NT2/D1 (cell line): ENCODE results near the gene AP5S1.

ENCODE experiments used
- SUZ12 ChIP-seq: IDR thresholded peaks from 2 replicates; pipeline ENCODE4 v1.6.1; 2011; ENCODE audit not compliant: insufficient read length, insufficient read depth; ENCODE audit errors: extremely low read depth
- YY1 ChIP-seq: IDR thresholded peaks from 2 replicates; pipeline ENCODE4 v1.6.1; 2011; ENCODE audit not compliant: insufficient read length, insufficient read depth
- ZNF274 ChIP-seq: IDR thresholded peaks from 2 replicates; pipeline ENCODE4 v1.6.1; 2011; ENCODE audit warnings: mild to moderate bottlenecking, low read depth, low read length

DNA sequence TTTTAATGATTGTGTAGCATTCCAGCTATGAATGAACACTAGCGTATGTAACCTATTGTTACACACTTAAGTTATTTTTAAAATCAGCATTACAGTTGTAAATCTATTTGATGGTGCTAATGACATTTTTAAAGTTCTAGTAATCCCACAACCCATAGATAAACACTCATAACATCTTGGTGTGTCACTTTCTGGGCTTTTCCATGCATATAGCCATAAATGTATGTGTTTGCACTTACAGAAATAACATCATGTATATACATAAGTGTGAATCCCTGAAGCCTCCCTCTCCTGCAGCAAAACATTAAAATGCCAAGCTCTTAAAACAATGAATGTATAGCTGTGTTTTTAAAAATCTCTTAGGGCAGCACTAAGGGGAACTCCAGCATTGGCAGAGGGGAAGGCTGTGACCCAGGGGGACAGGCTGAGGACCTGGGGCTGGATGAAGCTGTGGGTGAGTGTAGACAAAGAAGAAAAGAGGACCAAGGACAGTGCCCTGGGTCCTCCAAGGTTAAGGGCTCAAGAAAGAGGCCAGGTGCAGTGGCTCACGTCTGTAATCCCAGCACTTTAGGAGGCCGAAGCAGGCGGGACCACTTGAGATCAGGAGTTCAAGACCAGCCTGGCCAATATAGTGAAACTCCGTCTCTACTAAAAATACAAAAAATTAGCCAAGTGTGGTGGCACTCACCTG is 32.9 kb upstream of the AP5S1 start:
- no peak for TF ChIP-seq YY1
- no peak for TF ChIP-seq SUZ12
- no peak for TF ChIP-seq ZNF274
